Measurements from ENCODE around the gene ADGRB3.

ADGRB3 gene

DNA sequence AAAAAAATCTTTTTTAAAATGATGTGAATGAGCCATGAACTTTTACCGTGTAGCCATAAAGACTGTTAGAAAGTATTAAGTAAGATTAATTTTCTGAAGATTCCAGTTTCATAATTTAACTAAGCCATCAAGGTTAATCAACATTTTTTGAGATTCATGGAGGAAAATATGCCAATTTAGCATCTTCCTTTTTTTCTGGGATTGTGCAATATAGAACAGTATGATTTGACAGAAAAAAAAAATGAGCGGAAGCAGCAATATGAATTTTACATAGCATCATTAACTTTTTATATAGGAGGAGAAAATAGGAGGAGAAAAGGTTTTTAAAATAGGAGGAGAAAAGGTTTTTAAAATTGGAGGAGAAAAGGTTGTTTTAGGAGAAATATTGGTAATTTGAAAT, 306.3 kb downstream of the ADGRB3 start:
- TF ChIP-seq FOXP2 (optimal IDR thresholded peaks at IDR 0.05; ENCODE audit: control extremely low read depth, extremely low read length, insufficient read depth) (no peak), POLR2AphosphoS5 (IDR thresholded peaks at IDR 0.05; ENCODE audit: borderline replicate concordance, low read depth, low read length) (no peak), EZH2 (IDR thresholded peaks at IDR 0.05) (no peak)
- no peaks in the 10 kb centered on the region for H3K36me3 ChIP-seq (ENCODE audit: insufficient read depth, low read length)
- no peak for DNase-seq (ENCODE audit: low read depth, low spot score)
- no peak overlapping the region for H3K9ac ChIP-seq (ENCODE audit: insufficient read length)
- H3K4me3 ChIP-seq, result no peak overlapping the region
- H3K27ac ChIP-seq, result no peak overlapping the region
- H3K9me3 ChIP-seq (ENCODE audit: low read depth, low read length), result no peaks in the 10 kb centered on the region

GRCh38 chr6:68947721-68948120, 312.6 kb downstream of the ADGRB3 start:
- DNase-seq (ENCODE audit: low read depth, low spot score), result no peak
- TF ChIP-seq FOXP2 (optimal IDR thresholded peaks at IDR 0.05; ENCODE audit: control extremely low read depth, extremely low read length, insufficient read depth) (no peak), EZH2 (IDR thresholded peaks at IDR 0.05) (no peak), POLR2AphosphoS5 (IDR thresholded peaks at IDR 0.05; ENCODE audit: borderline replicate concordance, low read depth, low read length) (no peak)
- Histone ChIP-seq H3K36me3 (ENCODE audit: insufficient read depth, low read length) (no peaks in the 10 kb centered on the region), H3K9me3 (ENCODE audit: low read depth, low read length) (no peaks in the 10 kb centered on the region), H3K4me3 (no peak overlapping the region), H3K9ac (ENCODE audit: insufficient read length) (no peak overlapping the region), H3K27ac (no peak overlapping the region)

- Histone ChIP-seq H3K9ac (ENCODE audit: insufficient read length) (no peak overlapping the region), H3K36me3 (ENCODE audit: insufficient read depth, low read length) (no peaks in the 10 kb centered on the region), H3K27ac (no peak overlapping the region), H3K9me3 (ENCODE audit: low read depth, low read length) (no peaks in the 10 kb centered on the region), H3K4me3 (no peak overlapping the region)
- DNase-seq (ENCODE audit: low read depth, low spot score), result no peak
- TF ChIP-seq EZH2 (IDR thresholded peaks at IDR 0.05) (no peak), FOXP2 (optimal IDR thresholded peaks at IDR 0.05; ENCODE audit: control extremely low read depth, extremely low read length, insufficient read depth) (no peak), POLR2AphosphoS5 (IDR thresholded peaks at IDR 0.05; ENCODE audit: borderline replicate concordance, low read depth, low read length) (no peak)
Measured at GRCh38 chr6:68951270-68951669, 316.2 kb downstream of the ADGRB3 start.

- no peaks in the 10 kb centered on the region for H3K9me3 ChIP-seq (ENCODE audit: low read depth, low read length)
- TF ChIP-seq FOXP2 (optimal IDR thresholded peaks at IDR 0.05; ENCODE audit: control extremely low read depth, extremely low read length, insufficient read depth) (no peak), EZH2 (IDR thresholded peaks at IDR 0.05) (no peak), POLR2AphosphoS5 (IDR thresholded peaks at IDR 0.05; ENCODE audit: borderline replicate concordance, low read depth, low read length) (no peak)
- no peaks in the 10 kb centered on the region for H3K36me3 ChIP-seq (ENCODE audit: insufficient read depth, low read length)
- H3K4me3 ChIP-seq, result no peak overlapping the region
- peak; percentile 53 for DNase-seq (ENCODE audit: low read depth, low spot score)
- H3K27ac ChIP-seq, result no peak overlapping the region
- H3K9ac ChIP-seq (ENCODE audit: insufficient read length), result no peak overlapping the region
Measured at GRCh38 chr6:68958327-68958726, 323.2 kb downstream of the ADGRB3 start.

DNA sequence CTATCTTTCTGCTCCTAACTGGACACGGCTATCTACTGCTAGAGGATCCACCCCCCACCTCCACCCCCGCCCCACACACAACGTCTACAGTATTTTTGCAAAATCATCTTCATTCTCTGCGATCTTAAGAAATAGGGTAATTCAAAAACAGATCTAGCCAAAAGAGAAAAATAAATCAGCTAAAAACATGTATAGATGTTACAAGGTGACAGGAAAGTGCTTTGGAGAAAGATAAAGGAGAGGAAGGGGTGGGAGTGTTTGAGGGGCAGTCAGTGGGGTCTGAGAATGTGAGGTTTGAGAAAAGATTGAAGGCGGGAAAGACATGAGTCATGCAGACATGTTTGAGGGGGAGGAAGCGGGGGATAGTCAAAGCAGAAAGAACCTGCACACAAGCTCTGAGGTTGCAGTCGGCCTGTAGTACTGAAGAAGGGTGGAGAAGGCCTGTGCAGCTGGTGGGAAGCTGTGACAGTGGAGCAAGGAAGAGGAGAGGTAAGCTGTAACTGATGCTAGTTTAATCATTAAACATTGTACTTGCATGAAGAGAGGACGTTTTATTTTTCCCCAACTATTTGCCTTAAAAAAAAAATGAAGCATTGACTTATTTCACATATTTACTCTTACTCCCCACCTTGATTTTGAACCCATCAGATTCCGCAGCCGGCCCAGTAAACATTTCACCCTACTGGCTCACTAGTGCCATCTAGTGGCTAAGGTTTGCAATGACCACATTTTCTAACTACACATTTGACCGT, 332.6 kb downstream of the ADGRB3 start:
- H3K9me3 ChIP-seq (ENCODE audit: low read depth, low read length), result no peaks in the 10 kb centered on the region
- no peak for TF ChIP-seq EZH2 (IDR thresholded peaks at IDR 0.05)
- TF ChIP-seq POLR2AphosphoS5 (IDR thresholded peaks at IDR 0.05; ENCODE audit: borderline replicate concordance, low read depth, low read length), result no peak
- no peak for TF ChIP-seq FOXP2 (optimal IDR thresholded peaks at IDR 0.05; ENCODE audit: control extremely low read depth, extremely low read length, insufficient read depth)
- no peaks in the 10 kb centered on the region for H3K36me3 ChIP-seq (ENCODE audit: insufficient read depth, low read length)
- DNase-seq (ENCODE audit: low read depth, low spot score), result peak; percentile 42
- no peak overlapping the region for H3K27ac ChIP-seq
- no peak overlapping the region for H3K4me3 ChIP-seq
- no peak overlapping the region for H3K9ac ChIP-seq (ENCODE audit: insufficient read length)

DNA sequence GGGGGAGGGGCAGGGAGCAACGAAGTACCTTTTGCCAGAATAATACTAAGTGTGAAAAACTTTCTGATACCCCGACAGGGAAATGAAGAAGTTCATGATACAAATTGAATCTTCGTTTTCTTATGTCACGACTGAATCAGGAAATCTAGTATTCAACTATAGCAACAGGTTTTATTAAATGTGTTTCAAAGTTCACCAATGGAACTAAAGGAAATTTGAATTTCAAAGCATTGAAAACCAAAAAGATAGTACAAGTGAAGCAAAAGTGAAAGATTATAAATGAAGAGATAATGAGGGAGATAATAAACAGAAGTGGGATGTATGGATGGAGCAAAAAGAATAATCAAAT, 333.2 kb downstream of the ADGRB3 start:
- H3K36me3 ChIP-seq (ENCODE audit: insufficient read depth, low read length), result no peaks in the 10 kb centered on the region
- no peak overlapping the region for H3K4me3 ChIP-seq
- TF ChIP-seq EZH2 (IDR thresholded peaks at IDR 0.05), result no peak
- TF ChIP-seq POLR2AphosphoS5 (IDR thresholded peaks at IDR 0.05; ENCODE audit: borderline replicate concordance, low read depth, low read length), result no peak
- TF ChIP-seq FOXP2 (optimal IDR thresholded peaks at IDR 0.05; ENCODE audit: control extremely low read depth, extremely low read length, insufficient read depth), result no peak
- H3K27ac ChIP-seq, result no peak overlapping the region
- no peak for DNase-seq (ENCODE audit: low read depth, low spot score)
- H3K9ac ChIP-seq (ENCODE audit: insufficient read length), result no peak overlapping the region
- no peaks in the 10 kb centered on the region for H3K9me3 ChIP-seq (ENCODE audit: low read depth, low read length)

GRCh38 chr6:68973066-68973465, 338.0 kb downstream of the ADGRB3 start:
- Histone ChIP-seq H3K9me3 (ENCODE audit: low read depth, low read length) (no peaks in the 10 kb centered on the region), H3K9ac (ENCODE audit: insufficient read length) (no peak overlapping the region), H3K36me3 (ENCODE audit: insufficient read depth, low read length) (no peaks in the 10 kb centered on the region), H3K27ac (no peak overlapping the region), H3K4me3 (no peak overlapping the region)
- no peak for DNase-seq (ENCODE audit: low read depth, low spot score)
- TF ChIP-seq POLR2AphosphoS5 (IDR thresholded peaks at IDR 0.05; ENCODE audit: borderline replicate concordance, low read depth, low read length), result no peak
- no peak for TF ChIP-seq EZH2 (IDR thresholded peaks at IDR 0.05)
- TF ChIP-seq FOXP2 (optimal IDR thresholded peaks at IDR 0.05; ENCODE audit: control extremely low read depth, extremely low read length, insufficient read depth), result no peak

- no peaks in the 10 kb centered on the region for H3K9me3 ChIP-seq (ENCODE audit: low read depth, low read length)
- TF ChIP-seq FOXP2 (optimal IDR thresholded peaks at IDR 0.05; ENCODE audit: control extremely low read depth, extremely low read length, insufficient read depth) (no peak), EZH2 (IDR thresholded peaks at IDR 0.05) (no peak)
- no peak for DNase-seq (ENCODE audit: low read depth, low spot score)
Measured at GRCh38 chr6:68975064-68975463, 340.0 kb downstream of the ADGRB3 start.

DNA sequence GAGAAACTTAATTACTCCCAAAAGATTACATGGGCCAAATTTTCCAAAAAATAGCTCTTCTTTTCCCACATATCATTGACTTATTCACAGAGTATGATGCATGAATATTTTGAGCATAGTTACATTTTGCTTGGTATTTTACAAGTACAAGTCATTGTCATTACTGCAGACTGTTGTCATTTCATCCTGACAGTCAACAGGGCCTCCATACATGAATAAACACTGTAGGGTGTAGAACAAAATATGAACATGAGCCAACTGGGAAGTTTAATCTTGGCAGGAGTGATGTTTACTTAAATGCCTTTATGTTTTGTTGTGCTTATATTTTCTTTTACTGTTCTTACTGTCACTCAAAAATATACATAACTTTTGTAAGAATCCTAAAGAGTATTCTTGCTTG, 340.7 kb downstream of the ADGRB3 start:
- TF ChIP-seq FOXP2 (optimal IDR thresholded peaks at IDR 0.05; ENCODE audit: control extremely low read depth, extremely low read length, insufficient read depth), result no peak
- no peak for TF ChIP-seq EZH2 (IDR thresholded peaks at IDR 0.05)
- no peaks in the 10 kb centered on the region for H3K9me3 ChIP-seq (ENCODE audit: low read depth, low read length)

More at GRCh38 chr6:68975064-68975463, 340.0 kb downstream of the ADGRB3 start:
- Histone ChIP-seq H3K36me3 (ENCODE audit: insufficient read depth, low read length) (no peaks in the 10 kb centered on the region), H3K27ac (0 out of 2 replicates have a peak overlapping the region, but pooled peaks have one; percentile 39), H3K9ac (ENCODE audit: insufficient read length) (no peak overlapping the region), H3K4me3 (no peak overlapping the region)

More for the DNA sequence above, 340.7 kb downstream of the ADGRB3 start:
- Histone ChIP-seq H3K27ac (no peak overlapping the region), H3K9ac (ENCODE audit: insufficient read length) (no peak overlapping the region), H3K36me3 (ENCODE audit: insufficient read depth, low read length) (no peaks in the 10 kb centered on the region), H3K4me3 (no peak overlapping the region)
- no peak for DNase-seq (ENCODE audit: low read depth, low spot score)

All from SK-N-MC (cell line).